Panc1 (cell line): ENCODE measurements around the gene LDHB.

ENCODE experiments used
- CTCF ChIP-seq: fragments of 450-650 bp; IDR thresholded peaks from 2 replicates; pipeline ENCODE4 v1.5.1; 2017; ENCODE audit warnings: mild to moderate bottlenecking
- POLR2AphosphoS5 ChIP-seq: IDR thresholded peaks from 2 replicates; pipeline ENCODE4 v1.6.1; 2012; ENCODE audit warnings: mild to moderate bottlenecking, low read depth, low read length, moderate library complexity
- SIN3A ChIP-seq: IDR thresholded peaks from 2 replicates; pipeline ENCODE4 v1.6.1; 2012; ENCODE audit warnings: low read depth, mild to moderate bottlenecking, low read length, moderate library complexity, borderline replicate concordance; ENCODE audit not compliant: insufficient read depth
- TCF7L2 ChIP-seq: IDR thresholded peaks from 2 replicates; pipeline ENCODE4 v1.6.1; 2011; ENCODE audit warnings: mild to moderate bottlenecking, low read depth, low read length, inconsistent platforms

- no peak for TF ChIP-seq CTCF
- TF ChIP-seq SIN3A, result no peak
- TF ChIP-seq TCF7L2, result no peak
- TF ChIP-seq POLR2AphosphoS5, result no peak
Measured at GRCh38 chr12:21600196-21600595, 57.4 kb downstream of the LDHB start.
